DND-41 (cell line): ENCODE results near the gene CPED1.

ENCODE experiments used
- ATAC-seq: fragments of 200-7000 bp; cut with Tn5 transposase; 3 replicates; pipeline ENCODE4 v1.9.1; 2021; ENCODE audit warnings: low read depth; ENCODE audit not compliant: insufficient read depth
- DNase-seq: peaks from one replicate; pipeline ENCODE4 v3.0.0-alpha.2; 2020
- H2AFZ ChIP-seq: 2 replicates; pipeline ENCODE4 v1.6.0; 2012; ENCODE audit warnings: low read depth, low read length
- H3K27ac ChIP-seq: 2 replicates; pipeline ENCODE4 v1.5.1; 2012; ENCODE audit warnings: low read length, inconsistent platforms
- H3K27me3 ChIP-seq: fragments of 200-600 bp; sonication (generic); 2 replicates; pipeline ENCODE4 v1.6.0; 2012; ENCODE audit warnings: low read length, mild to moderate bottlenecking, inconsistent platforms; ENCODE audit not compliant: insufficient read depth, poor library complexity
- H3K36me3 ChIP-seq: 2 replicates; pipeline ENCODE4 v1.5.1; 2012; ENCODE audit warnings: low read length, inconsistent platforms; ENCODE audit not compliant: insufficient read depth
- H3K4me1 ChIP-seq: 2 replicates; pipeline ENCODE4 v1.5.1; 2012; ENCODE audit warnings: mild to moderate bottlenecking, low read length; ENCODE audit not compliant: insufficient read depth
- H3K4me2 ChIP-seq: 2 replicates; pipeline ENCODE4 v1.6.0; 2012; ENCODE audit warnings: mild to moderate bottlenecking, moderate library complexity, low read length, inconsistent platforms; ENCODE audit not compliant: insufficient read depth
- H3K4me3 ChIP-seq, 2 experiments: fragments of 200-600 bp in 1 of 2; shearing (Covaris generic) in 1 of 2; 2 replicates each; pipeline ENCODE4 v1.5.1; 2012 to 2016; ENCODE audit warnings: inconsistent platforms in 2 of 2, low read length in 2 of 2, mild to moderate bottlenecking in 2 of 2, low read depth in 1 of 2, moderate library complexity in 1 of 2
- H3K79me2 ChIP-seq: 2 replicates; pipeline ENCODE4 v1.6.0; 2012; ENCODE audit warnings: low read length, inconsistent platforms; ENCODE audit not compliant: insufficient read depth
- H3K9ac ChIP-seq: 2 replicates; pipeline ENCODE4 v1.6.0; 2012; ENCODE audit warnings: low read depth, mild to moderate bottlenecking, inconsistent platforms, low read length, moderate library complexity
- H3K9me3 ChIP-seq: 2 replicates; pipeline ENCODE4 v1.5.1; 2012; ENCODE audit warnings: low read length, moderate library complexity, mild to moderate bottlenecking, inconsistent platforms; ENCODE audit not compliant: insufficient read depth, severe bottlenecking
- H4K20me1 ChIP-seq: 2 replicates; pipeline ENCODE4 v1.6.0; 2012; ENCODE audit warnings: low read length; ENCODE audit not compliant: insufficient read depth
- EZH2 ChIP-seq: IDR thresholded peaks from 3 replicates; pipeline ENCODE4 v1.6.1; 2012; ENCODE audit warnings: borderline replicate concordance, low read depth, mild to moderate bottlenecking, moderate library complexity, low read length, inconsistent platforms; ENCODE audit not compliant: severe bottlenecking
- TF ChIP-seq, protein P1 (sequence below): IDR thresholded peaks from 2 replicates; pipeline ENCODE4 v1.5.1; 2012; ENCODE audit warnings: borderline replicate concordance, low read length, moderate library complexity, mild to moderate bottlenecking; ENCODE audit not compliant: poor library complexity, severe bottlenecking; ENCODE audit errors: extremely low read depth

CPED1 gene

DNA sequence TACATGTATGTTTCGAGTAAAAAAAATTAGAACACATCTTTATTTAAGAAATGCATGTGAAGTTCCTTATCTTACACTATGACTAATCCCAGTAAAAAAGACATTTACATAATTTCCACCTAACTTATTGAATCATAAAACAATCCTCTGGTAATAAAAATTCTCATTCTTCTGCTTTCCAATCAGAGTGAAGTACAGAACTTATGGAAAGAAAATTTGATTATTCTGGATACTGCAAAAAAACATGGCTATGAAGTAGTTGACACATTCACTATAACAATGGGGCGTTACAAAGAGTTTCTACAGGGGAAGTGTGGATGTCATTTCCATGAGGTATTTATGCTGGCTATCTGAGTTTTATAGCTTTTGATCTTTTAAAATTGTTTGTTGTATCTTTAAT is 282.6 kb downstream of the CPED1 start:
- no peak for ATAC-seq
- no peak overlapping the region for H3K27ac ChIP-seq
- H3K27me3 ChIP-seq, result no peaks in the 10 kb centered on the region
- H3K4me3 ChIP-seq, result no peak overlapping the region
- H3K4me2 ChIP-seq, result no peak overlapping the region
- H3K79me2 ChIP-seq, result no peaks in the 10 kb centered on the region
- TF ChIP-seq EZH2, result no peak
- TF ChIP-seq, protein P1, sequence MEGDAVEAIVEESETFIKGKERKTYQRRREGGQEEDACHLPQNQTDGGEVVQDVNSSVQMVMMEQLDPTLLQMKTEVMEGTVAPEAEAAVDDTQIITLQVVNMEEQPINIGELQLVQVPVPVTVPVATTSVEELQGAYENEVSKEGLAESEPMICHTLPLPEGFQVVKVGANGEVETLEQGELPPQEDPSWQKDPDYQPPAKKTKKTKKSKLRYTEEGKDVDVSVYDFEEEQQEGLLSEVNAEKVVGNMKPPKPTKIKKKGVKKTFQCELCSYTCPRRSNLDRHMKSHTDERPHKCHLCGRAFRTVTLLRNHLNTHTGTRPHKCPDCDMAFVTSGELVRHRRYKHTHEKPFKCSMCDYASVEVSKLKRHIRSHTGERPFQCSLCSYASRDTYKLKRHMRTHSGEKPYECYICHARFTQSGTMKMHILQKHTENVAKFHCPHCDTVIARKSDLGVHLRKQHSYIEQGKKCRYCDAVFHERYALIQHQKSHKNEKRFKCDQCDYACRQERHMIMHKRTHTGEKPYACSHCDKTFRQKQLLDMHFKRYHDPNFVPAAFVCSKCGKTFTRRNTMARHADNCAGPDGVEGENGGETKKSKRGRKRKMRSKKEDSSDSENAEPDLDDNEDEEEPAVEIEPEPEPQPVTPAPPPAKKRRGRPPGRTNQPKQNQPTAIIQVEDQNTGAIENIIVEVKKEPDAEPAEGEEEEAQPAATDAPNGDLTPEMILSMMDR, result no peak
- H4K20me1 ChIP-seq, result no peaks in the 10 kb centered on the region
- peaks cover 17% of the 10 kb centered on the region for H3K4me1 ChIP-seq
- H3K36me3 ChIP-seq, result no peaks in the 10 kb centered on the region
- H3K9ac ChIP-seq, result no peak overlapping the region
- H2AFZ ChIP-seq, result no peak overlapping the region
- no peaks in the 10 kb centered on the region for H3K9me3 ChIP-seq
- DNase-seq, result no peak

DNA sequence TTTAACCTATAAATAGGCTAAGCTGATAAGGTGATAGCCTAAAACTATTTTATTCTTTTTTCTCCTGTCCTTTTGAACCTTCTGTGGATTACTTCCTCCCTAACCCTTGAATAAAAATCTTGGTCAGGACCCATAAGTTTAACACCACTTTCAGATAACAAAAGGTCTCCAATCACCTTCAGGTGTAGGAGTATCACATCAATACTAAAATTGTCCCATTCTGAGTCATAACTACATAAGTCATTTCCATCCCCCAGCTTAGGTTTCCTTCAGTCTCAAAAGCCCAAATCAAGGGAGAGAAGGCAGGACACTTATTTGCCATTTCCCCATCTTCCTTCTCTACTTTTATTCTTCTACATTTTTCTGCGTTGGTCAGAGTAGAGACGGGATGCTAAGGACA is 283.4 kb downstream of the CPED1 start:
- DNase-seq (no peak), ATAC-seq (no peak)
- peaks cover 17% of the 10 kb centered on the region for H3K4me1 ChIP-seq
- H4K20me1 ChIP-seq, result no peaks in the 10 kb centered on the region
- TF ChIP-seq, protein P1, result no peak
- TF ChIP-seq EZH2, result no peak
- no peaks in the 10 kb centered on the region for H3K79me2 ChIP-seq
- no peaks in the 10 kb centered on the region for H3K27me3 ChIP-seq
- no peaks in the 10 kb centered on the region for H3K36me3 ChIP-seq
- H3K9ac ChIP-seq, result no peak overlapping the region
- no peak overlapping the region for H3K27ac ChIP-seq
- no peak overlapping the region for H3K4me2 ChIP-seq
- no peak overlapping the region for H3K4me3 ChIP-seq
- H3K9me3 ChIP-seq, result no peaks in the 10 kb centered on the region
- H2AFZ ChIP-seq, result no peak overlapping the region

DNA sequence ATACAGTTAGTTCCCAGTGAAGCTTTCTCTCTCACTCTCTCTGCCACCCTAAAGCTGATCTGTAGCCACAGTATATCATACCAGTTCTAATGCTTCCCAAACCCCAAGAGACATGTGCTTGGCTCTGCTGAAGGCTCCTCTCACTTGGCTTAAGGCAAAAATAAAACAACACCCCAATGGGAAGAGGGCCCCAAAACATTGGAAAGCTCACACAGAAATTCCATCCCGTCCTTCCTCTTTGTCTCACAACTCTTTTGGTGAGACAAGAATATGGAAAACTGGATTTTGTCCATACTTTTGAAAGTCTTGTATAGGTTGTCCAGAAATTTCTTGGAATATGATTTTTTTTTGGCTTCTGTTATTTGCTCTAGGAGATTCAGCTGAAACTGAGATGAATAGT is 284.2 kb downstream of the CPED1 start:
- H3K4me2 ChIP-seq, result no peak overlapping the region
- H3K4me1 ChIP-seq, result peaks cover 17% of the 10 kb centered on the region
- H3K4me3 ChIP-seq, result no peak overlapping the region
- no peaks in the 10 kb centered on the region for H3K36me3 ChIP-seq
- TF ChIP-seq EZH2, result no peak
- TF ChIP-seq, protein P1, result no peak
- H3K9ac ChIP-seq, result no peak overlapping the region
- no peaks in the 10 kb centered on the region for H3K79me2 ChIP-seq
- ATAC-seq (no peak), DNase-seq (no peak)
- no peak overlapping the region for H3K27ac ChIP-seq
- H4K20me1 ChIP-seq, result no peaks in the 10 kb centered on the region
- H3K27me3 ChIP-seq, result no peaks in the 10 kb centered on the region
- no peaks in the 10 kb centered on the region for H3K9me3 ChIP-seq
- H2AFZ ChIP-seq, result no peak overlapping the region
